GM12865 (cell line): ENCODE results near the gene FEZF2.

ENCODE experiments used
- DNase-seq: peaks from one replicate; pipeline ENCODE4 v3.0.0; 2010; ENCODE audit warnings: low read depth
- H3K4me3 ChIP-seq: 2 replicates; pipeline ENCODE4 v1.5.1; 2011; ENCODE audit warnings: mild to moderate bottlenecking, low read depth, low read length, control low read depth
- CTCF ChIP-seq: IDR thresholded peaks from 2 replicates; pipeline ENCODE4 v1.5.1; 2011; ENCODE audit warnings: low read length, control low read depth, low read depth, inconsistent platforms; ENCODE audit not compliant: insufficient read depth; ENCODE audit errors: missing control alignments

The FEZF2 gene

GRCh38 chr3:62373215-62373614, at the start of gene FEZF2:
Gene FEZF2 (minus strand): TSS chr3:62373550. CDS start chr3:62372868, 682 bp downstream.
- DNase-seq, result no peak
- no peak for TF ChIP-seq CTCF
- H3K4me3 ChIP-seq, result no peak within 1 kb of the TSS

GRCh38 chr3:62421207-62421606, 47.9 kb upstream of the FEZF2 start:
- TF ChIP-seq CTCF, result no peak
- no peak for DNase-seq
- H3K4me3 ChIP-seq, result no peak overlapping the region

- H3K4me3 ChIP-seq, result no peak overlapping the region
- no peak for DNase-seq
- TF ChIP-seq CTCF, result no peak
Measured at GRCh38 chr3:62416144-62416543, 42.8 kb upstream of the FEZF2 start.

GRCh38 chr3:62415312-62415801, 42.0 kb upstream of the FEZF2 start:
- no peak overlapping the region for H3K4me3 ChIP-seq
- TF ChIP-seq CTCF, result no peak
- no peak for DNase-seq

- no peak overlapping the region for H3K4me3 ChIP-seq
- DNase-seq, result no peak
- TF ChIP-seq CTCF, result no peak
Measured at GRCh38 chr3:62414786-62415185, 41.4 kb upstream of the FEZF2 start.

- no peak for DNase-seq
- TF ChIP-seq CTCF, result no peak
- H3K4me3 ChIP-seq, result no peak overlapping the region
Measured at GRCh38 chr3:62413687-62414086, 40.3 kb upstream of the FEZF2 start.

GRCh38 chr3:62406945-62407344, 33.6 kb upstream of the FEZF2 start:
- no peak for TF ChIP-seq CTCF
- DNase-seq, result no peak
- no peak overlapping the region for H3K4me3 ChIP-seq
